ENCODE measurements around the gene PHACTR1.

DNA sequence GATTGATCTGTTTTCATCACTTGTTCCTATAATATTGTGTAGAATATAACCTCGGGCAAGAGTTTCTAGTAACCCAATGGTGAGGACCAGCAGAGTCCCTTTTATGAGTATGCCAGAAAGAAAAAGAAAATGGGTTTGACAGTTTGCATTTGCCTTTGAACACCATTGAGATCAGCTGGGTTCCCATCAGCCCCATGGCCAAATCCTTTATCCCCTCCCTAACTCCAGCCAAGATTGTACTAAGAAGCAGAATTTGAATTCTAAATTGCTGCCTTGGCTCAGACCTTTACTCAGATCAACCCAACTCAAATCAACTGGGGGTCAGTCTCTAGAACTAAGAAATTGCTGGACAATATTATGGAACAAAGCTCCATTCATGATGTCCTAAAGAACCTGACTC is 424.4 kb downstream of the PHACTR1 start:
- TF ChIP-seq EMX1 (CRISPR knock-in tag; IDR thresholded peaks at IDR 0.05) = no peak
- TF ChIP-seq ZBTB21 (CRISPR knock-in tag; IDR thresholded peaks at IDR 0.05; ENCODE audit: borderline replicate concordance) = no peak
- TF ChIP-seq, protein P1, sequence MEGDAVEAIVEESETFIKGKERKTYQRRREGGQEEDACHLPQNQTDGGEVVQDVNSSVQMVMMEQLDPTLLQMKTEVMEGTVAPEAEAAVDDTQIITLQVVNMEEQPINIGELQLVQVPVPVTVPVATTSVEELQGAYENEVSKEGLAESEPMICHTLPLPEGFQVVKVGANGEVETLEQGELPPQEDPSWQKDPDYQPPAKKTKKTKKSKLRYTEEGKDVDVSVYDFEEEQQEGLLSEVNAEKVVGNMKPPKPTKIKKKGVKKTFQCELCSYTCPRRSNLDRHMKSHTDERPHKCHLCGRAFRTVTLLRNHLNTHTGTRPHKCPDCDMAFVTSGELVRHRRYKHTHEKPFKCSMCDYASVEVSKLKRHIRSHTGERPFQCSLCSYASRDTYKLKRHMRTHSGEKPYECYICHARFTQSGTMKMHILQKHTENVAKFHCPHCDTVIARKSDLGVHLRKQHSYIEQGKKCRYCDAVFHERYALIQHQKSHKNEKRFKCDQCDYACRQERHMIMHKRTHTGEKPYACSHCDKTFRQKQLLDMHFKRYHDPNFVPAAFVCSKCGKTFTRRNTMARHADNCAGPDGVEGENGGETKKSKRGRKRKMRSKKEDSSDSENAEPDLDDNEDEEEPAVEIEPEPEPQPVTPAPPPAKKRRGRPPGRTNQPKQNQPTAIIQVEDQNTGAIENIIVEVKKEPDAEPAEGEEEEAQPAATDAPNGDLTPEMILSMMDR (IDR thresholded peaks at IDR 0.05) = no peak
- TF ChIP-seq, protein P2, sequence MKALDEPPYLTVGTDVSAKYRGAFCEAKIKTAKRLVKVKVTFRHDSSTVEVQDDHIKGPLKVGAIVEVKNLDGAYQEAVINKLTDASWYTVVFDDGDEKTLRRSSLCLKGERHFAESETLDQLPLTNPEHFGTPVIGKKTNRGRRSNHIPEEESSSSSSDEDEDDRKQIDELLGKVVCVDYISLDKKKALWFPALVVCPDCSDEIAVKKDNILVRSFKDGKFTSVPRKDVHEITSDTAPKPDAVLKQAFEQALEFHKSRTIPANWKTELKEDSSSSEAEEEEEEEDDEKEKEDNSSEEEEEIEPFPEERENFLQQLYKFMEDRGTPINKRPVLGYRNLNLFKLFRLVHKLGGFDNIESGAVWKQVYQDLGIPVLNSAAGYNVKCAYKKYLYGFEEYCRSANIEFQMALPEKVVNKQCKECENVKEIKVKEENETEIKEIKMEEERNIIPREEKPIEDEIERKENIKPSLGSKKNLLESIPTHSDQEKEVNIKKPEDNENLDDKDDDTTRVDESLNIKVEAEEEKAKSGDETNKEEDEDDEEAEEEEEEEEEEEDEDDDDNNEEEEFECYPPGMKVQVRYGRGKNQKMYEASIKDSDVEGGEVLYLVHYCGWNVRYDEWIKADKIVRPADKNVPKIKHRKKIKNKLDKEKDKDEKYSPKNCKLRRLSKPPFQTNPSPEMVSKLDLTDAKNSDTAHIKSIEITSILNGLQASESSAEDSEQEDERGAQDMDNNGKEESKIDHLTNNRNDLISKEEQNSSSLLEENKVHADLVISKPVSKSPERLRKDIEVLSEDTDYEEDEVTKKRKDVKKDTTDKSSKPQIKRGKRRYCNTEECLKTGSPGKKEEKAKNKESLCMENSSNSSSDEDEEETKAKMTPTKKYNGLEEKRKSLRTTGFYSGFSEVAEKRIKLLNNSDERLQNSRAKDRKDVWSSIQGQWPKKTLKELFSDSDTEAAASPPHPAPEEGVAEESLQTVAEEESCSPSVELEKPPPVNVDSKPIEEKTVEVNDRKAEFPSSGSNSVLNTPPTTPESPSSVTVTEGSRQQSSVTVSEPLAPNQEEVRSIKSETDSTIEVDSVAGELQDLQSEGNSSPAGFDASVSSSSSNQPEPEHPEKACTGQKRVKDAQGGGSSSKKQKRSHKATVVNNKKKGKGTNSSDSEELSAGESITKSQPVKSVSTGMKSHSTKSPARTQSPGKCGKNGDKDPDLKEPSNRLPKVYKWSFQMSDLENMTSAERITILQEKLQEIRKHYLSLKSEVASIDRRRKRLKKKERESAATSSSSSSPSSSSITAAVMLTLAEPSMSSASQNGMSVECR (CRISPR knock-in tag; IDR thresholded peaks at IDR 0.05; ENCODE audit: borderline replicate concordance) = no peak
- TF ChIP-seq, protein P3, sequence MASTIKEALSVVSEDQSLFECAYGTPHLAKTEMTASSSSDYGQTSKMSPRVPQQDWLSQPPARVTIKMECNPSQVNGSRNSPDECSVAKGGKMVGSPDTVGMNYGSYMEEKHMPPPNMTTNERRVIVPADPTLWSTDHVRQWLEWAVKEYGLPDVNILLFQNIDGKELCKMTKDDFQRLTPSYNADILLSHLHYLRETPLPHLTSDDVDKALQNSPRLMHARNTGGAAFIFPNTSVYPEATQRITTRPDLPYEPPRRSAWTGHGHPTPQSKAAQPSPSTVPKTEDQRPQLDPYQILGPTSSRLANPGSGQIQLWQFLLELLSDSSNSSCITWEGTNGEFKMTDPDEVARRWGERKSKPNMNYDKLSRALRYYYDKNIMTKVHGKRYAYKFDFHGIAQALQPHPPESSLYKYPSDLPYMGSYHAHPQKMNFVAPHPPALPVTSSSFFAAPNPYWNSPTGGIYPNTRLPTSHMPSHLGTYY (CRISPR knock-in tag; IDR thresholded peaks at IDR 0.05) = no peak

Data from WTC11 (cell line).